GM18526 (cell line): ENCODE data around the gene SIK3.

ENCODE experiments used
- POLR2A ChIP-seq: IDR thresholded peaks from 3 replicates; pipeline ENCODE4 v1.6.1; 2011; ENCODE audit not compliant: insufficient read length; ENCODE audit errors: extremely low read depth

Gene SIK3

DNA sequence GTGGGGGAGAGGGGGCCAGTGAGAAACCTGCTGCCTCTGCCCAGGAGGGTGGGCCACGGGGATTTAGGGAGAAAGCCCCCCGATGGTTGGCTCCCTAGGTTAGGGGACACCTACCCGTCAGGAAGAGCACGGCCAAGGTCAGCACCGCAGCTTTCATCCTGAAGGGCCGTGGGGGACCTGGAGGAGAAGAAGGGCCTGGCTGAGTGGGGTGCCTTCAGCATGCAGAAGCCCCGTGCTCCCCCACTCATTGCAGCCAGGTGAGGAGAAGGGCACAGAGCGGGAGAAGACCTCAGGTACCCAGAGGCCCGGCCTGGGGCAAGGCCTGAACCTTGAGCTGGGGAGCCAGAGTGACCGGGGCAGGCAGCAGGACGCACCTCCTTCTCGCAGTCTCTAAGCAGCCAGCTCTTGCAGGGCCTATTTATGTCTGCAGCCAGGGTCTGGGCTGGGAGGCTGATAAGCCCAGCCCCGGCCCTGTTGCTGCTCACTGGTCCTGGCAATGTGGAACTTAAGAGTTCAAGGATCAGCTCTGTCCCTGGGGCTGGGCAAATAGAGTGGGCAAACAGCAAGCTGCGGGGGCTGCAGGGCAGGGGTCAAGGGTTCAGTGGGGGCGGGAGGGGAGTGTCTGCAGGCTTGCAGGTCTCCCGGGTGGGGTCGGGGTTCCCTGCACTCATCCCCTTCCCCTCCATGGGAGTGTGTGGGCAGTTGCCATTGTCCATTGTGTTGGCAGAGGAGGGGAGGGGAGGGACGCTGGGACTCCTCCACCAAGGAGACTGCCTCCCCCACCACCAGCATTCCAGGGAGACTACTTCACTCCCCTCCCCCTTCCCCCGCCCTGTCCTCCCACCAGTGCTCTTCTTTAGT is 260.8 kb downstream of the SIK3 start, which contains the start of gene APOA1:
Gene APOA1, minus strand, starts transcription at position 392 of the 861 bp plus-strand sequence. Its CDS starts 235 bp downstream, at position 157.
- TF ChIP-seq POLR2A, result no peak

DNA sequence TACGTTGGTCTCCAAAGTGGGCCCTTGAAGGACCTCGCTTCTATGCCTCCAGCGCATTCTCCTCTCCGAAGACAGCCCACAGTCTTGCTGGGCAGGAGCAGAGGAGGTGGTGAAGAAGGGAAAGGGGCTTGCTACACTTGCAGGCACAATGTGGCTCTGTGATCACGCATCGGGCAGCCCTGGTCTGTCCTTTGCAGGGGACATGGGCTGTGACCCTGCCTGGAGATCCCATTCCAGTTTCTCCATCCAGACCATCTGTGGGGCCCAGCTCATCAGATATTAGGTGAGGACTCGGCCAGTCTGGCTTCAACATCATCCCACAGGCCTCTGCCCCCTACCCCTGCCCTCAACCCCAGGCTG is 261.6 kb downstream of the SIK3 start:
- TF ChIP-seq POLR2A, result no peak

DNA sequence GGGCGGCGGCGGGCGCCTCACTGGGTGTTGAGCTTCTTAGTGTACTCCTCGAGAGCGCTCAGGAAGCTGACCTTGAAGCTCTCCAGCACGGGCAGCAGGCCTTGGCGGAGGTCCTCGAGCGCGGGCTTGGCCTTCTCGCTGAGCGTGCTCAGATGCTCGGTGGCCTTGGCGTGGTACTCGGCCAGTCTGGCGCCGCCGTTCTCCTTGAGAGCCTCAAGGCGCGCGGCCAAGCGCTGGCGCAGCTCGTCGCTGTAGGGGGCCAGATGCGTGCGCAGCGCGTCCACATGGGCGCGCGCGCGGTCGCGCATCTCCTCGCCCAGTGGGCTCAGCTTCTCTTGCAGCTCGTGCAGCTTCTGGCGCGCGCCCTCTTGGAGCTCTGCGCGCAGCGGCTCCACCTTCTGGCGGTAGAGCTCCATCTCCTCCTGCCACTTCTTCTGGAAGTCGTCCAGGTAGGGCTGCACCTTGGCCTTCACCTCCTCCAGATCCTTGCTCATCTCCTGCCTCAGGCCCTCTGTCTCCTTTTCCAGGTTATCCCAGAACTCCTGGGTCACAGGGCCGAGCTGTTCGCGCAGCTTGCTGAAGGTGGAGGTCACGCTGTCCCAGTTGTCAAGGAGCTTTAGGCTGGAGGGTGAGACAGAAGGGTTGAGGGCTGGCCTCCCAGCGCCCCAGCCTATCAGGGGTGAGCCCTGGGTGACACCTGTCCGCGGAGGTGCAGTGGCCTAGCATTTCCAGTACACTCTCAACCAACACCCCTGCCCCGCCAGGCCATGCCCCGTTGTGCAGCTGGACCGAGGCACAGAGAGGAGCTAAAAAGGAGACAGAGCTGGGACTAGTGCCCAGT is 262.2 kb downstream of the SIK3 start:
- peak; percentile 22 for TF ChIP-seq POLR2A

DNA sequence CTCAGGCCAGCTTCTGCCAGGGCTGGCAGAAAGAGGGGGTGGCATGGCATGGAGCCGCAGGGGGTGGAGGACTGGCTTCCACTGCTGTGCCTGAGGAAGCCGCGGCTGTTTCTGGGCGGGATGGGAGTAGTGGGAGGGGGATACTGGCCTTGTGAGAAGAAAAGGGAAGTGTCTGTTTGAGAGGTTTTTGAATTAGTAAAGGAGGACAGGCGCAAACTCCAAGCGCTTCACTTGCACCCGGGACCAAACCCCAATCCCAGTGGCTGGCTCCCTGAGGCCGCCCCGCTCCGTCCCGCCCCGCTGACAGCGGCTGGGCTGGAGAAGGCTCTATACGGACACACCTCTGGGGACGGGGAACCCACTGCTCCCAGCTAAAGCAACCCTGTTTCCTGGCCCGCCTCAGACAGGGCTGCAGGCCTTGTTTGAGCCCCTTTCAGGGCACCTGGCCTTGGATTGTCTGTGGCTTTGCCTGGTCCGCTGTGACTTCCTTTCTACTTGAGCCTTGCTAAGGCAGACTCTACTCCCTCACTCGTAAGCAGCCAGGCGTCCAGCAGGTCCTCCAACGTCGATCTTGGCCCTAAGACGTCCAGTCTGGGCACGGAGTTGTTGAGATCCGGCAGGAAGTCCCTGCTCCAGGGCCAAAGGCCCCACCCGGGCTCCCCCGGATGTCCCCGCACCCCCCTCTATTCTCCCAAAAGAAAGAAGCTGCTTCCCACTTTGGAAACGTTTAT is 263.0 kb downstream of the SIK3 start:
- no peak for TF ChIP-seq POLR2A

DNA sequence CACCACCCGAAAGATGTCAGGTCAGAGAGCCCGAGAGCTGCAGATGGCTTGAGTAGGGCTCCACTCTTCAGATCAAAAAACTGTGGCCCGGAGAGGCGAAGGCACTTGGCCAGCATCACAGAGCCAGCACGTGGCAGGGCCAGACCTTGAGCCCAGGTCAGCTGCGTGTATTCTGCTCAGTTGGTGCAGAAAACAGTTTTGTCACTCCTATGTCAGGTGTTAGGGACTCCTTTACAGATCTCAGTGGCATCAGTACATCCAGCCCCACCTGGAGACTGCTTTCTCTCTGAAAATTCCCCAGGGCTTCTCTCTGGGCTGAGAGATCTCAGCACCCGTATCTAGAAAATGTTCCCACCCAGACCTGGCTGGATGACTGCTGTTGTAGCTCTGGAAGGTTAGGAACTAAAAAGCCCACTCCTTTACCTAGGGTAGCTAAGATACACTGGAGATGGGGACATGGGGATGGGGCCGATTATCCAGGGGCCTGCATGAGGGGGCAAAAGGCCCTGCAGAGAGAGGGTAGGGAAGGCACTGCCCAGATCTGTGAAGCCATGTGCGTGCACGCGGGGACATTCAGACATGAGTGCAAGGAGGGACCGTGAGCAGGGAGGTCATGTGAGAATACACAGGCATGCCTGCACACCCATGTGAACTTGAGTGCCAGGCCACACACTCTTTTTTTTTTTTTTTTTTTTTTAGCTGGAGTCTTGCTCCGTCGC is 264.3 kb downstream of the SIK3 start:
- TF ChIP-seq POLR2A, result no peak

DNA sequence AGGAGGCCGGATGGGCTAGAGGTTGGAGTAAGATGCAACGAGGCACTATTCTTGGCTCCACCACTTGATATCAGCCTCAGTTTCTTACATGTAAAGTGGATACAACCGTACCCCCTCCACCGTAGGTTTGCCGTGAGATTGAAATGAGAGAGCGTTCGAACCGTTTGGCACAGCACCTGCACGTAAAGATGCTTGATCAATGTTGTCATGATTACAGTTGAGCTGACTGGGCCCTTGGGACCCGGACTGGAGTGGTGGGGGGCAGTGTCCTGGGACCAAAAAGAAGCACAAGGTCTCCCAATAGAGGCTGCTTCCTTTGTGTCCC is 264.8 kb downstream of the SIK3 start:
- no peak for TF ChIP-seq POLR2A

DNA sequence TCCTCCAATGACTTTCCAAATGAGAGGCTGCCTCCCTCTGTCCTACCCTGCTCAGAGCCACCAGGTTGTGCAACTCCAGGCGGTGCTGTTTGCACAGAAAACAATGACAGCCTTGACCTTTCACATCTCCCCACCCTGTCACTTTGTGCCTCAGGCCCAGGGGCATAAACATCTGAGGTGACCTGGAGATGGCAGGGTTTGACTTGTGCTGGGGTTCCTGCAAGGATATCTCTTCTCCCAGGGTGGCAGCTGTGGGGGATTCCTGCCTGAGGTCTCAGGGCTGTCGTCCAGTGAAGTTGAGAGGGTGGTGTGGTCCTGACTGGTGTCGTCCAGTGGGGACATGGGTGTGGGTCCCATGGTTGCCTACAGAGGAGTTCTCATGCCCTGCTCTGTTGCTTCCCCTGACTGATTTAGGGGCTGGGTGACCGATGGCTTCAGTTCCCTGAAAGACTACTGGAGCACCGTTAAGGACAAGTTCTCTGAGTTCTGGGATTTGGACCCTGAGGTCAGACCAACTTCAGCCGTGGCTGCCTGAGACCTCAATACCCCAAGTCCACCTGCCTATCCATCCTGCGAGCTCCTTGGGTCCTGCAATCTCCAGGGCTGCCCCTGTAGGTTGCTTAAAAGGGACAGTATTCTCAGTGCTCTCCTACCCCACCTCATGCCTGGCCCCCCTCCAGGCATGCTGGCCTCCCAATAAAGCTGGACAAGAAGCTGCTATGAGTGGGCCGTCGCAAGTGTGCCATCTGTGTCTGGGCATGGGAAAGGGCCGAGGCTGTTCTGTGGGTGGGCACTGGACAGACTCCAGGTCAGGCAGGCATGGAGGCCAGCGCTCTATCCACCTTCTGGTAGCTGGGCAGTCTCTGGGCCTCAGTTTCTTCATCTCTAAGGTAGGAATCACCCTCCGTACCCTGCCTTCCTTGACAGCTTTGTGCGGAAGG is 265.6 kb downstream of the SIK3 start:
- TF ChIP-seq POLR2A, result no peak

DNA sequence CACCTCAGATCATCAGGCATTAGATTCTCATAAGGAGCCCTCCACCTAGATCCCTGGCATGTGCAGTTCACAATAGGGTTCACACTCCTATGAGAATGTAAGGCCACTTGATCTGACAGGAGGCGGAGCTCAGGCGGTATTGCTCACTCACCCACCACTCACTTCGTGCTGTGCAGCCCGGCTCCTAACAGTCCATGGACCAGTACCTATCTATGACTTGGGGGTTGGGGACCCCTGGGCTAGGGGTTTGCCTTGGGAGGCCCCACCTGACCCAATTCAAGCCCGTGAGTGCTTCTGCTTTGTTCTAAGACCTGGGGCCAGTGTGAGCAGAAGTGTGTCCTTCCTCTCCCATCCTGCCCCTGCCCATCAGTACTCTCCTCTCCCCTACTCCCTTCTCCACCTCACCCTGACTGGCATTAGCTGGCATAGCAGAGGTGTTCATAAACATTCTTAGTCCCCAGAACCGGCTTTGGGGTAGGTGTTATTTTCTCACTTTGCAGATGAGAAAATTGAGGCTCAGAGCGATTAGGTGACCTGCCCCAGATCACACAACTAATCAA is 266.4 kb downstream of the SIK3 start:
- no peak for TF ChIP-seq POLR2A

DNA sequence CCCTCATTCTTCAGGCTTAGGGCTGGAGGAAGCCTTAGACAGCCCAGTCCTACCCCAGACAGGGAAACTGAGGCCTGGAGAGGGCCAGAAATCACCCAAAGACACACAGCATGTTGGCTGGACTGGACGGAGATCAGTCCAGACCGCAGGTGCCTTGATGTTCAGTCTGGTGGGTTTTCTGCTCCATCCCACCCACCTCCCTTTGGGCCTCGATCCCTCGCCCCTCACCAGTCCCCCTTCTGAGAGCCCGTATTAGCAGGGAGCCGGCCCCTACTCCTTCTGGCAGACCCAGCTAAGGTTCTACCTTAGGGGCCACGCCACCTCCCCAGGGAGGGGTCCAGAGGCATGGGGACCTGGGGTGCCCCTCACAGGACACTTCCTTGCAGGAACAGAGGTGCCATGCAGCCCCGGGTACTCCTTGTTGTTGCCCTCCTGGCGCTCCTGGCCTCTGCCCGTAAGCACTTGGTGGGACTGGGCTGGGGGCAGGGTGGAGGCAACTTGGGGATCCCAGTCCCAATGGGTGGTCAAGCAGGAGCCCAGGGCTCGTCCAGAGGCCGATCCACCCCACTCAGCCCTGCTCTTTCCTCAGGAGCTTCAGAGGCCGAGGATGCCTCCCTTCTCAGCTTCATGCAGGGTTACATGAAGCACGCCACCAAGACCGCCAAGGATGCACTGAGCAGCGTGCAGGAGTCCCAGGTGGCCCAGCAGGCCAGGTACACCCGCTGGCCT is 267.9 kb downstream of the SIK3 start:
- no peak for TF ChIP-seq POLR2A

DNA sequence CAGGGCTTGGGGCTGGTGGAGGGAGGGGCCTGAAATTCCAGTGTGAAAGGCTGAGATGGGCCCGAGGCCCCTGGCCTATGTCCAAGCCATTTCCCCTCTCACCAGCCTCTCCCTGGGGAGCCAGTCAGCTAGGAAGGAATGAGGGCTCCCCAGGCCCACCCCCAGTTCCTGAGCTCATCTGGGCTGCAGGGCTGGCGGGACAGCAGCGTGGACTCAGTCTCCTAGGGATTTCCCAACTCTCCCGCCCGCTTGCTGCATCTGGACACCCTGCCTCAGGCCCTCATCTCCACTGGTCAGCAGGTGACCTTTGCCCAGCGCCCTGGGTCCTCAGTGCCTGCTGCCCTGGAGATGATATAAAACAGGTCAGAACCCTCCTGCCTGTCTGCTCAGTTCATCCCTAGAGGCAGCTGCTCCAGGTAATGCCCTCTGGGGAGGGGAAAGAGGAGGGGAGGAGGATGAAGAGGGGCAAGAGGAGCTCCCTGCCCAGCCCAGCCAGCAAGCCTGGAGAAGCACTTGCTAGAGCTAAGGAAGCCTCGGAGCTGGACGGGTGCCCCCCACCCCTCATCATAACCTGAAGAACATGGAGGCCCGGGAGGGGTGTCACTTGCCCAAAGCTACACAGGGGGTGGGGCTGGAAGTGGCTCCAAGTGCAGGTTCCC is 268.6 kb downstream of the SIK3 start, which contains the start of gene APOC3:
Gene APOC3, plus strand, starts transcription at position 383 of the 659 bp plus-strand sequence. CDS start 676 bp downstream, outside the sequence.
- no peak for TF ChIP-seq POLR2A

DNA sequence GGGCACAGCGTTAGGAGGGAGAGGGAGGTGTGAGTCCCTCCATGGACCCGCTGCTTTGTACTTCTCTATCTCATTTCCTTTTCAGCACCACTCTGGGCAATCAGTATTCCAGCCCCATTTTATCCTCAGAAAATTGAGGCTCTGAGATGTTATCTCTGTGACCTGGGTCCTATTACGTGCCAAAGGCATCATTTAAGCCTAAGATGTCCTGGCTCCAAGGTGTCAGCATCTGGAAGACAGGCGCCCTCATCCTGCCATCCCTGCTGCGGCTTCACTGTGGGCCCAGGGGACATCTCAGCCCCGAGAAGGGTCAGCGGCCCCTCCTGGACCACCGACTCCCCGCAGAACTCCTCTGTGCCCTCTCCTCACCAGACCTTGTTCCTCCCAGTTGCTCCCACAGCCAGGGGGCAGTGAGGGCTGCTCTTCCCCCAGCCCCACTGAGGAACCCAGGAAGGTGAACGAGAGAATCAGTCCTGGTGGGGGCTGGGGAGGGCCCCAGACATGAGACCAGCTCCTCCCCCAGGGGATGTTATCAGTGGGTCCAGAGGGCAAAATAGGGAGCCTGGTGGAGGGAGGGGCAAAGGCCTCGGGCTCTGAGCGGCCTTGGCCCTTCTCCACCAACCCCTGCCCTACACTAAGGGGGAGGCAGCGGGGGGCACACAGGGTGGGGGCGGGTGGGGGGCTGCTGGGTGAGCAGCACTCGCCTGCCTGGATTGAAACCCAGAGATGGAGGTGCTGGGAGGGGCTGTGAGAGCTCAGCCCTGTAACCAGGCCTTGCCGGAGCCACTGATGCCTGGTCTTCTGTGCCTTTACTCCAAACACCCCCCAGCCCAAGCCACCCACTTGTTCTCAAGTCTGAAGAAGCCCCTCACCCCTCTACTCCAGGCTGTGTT is 269.4 kb downstream of the SIK3 start:
- no peak for TF ChIP-seq POLR2A
